NCI-H1417 (cell line): ENCODE results near the gene RAB34.

Source experiments
- DNase-seq, 3 experiments: peaks; one replicate each; lab custom pipeline; 2025; lab: John Stamatoyannopoulos, UW

RAB34 gene

GRCh38 chr17:28684963-28685362, 32.7 kb downstream of the RAB34 start:
- peak in 2 of 3 experiments; percentile 49 to 97 for DNase-seq

- DNase-seq = no peak
Observed at GRCh38 chr17:28682655-28683054, 35.0 kb downstream of the RAB34 start.

- DNase-seq = peak in 2 of 3 experiments; percentile 16 to 53
Observed at GRCh38 chr17:28675980-28676379, 41.7 kb downstream of the RAB34 start.

GRCh38 chr17:28675490-28675889, 42.2 kb downstream of the RAB34 start:
- DNase-seq = no peak

GRCh38 chr17:28669918-28670317, 47.8 kb downstream of the RAB34 start:
- no peak for DNase-seq

GRCh38 chr17:28667870-28668269, 49.8 kb downstream of the RAB34 start:
- no peak for DNase-seq

DNA sequence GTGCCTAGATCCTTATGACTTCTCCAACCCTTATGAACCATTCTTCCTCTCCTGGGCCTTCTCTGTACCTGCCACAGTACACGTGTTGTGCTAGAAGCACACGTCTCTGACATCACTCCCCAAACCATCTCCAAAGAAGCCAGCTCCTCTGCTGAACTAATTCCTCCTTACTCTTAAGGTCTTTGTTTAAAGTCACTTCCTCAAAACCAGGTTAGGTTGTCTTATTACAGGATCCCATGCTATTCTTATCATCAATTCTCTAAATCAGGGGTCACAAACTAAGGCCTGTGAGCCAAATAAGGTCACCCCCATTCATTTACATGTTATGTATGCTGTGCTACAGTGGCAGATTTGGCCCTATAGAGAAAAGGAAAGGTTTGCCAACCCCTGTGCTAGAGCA, 51.7 kb downstream of the RAB34 start:
- DNase-seq = no peak
